Measurements from ENCODE around the gene UBE2J2.

UBE2J2 gene

DNA sequence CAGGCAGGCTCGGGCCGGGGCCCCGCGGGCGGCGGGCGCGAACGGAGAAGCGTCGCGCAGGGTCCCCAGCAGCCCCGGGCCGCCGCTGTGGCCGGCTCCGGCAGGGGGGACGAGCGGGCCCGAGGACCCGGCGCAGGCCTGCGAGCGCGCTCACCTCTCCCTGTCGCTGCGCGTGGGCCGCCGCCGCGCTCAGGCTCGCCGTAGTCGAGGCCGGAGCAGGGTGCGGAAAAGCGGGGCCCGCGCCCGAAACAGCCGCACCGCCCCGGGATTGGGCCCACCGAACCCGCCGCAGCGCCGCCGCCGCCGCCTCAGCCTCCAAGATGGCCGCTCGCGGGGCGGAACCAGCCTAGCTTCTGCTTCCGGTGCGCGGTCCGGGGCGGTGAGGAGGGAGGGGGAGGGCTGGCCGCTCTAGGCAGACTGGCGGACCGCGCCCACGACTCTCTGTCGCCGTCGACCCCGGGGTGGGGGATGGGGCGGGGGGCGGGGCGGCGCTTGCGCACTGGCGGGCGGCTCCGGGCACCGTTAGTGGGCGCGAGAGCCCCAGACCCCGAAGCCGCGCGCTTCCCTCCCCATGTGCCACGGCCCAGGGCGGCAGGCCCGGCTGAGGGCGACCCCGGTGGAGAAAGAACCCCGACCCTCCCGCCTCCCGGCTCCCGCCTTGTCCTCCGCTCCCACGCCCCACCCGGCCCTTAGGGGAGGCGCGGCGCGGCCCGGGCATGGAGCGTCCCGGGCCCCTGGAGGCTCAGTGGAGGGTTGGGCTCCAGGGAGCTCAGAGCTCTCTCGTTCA lies at the start of gene UBE2J2:
TSS of gene UBE2J2 (minus strand) at position 343 of the 787 bp plus-strand sequence. CDS start 5,862 bp downstream, outside the sequence.
- CTCF ChIA-PET, result no interaction called here
- POLR2A ChIA-PET, result interaction anchor here (0.7 to 1.4 kb wide), 9 partner anchors 12 to 250 kb away, joined by 3 to 8 read pairs (median 3); no protein-coding TSS in a partner anchor
- TF ChIP-seq NFRKB (IDR thresholded peaks at IDR 0.05), result no peak
- no peak for TF ChIP-seq FOXA1 (IDR thresholded peaks at IDR 0.05)
- TF ChIP-seq ARNT (IDR thresholded peaks at IDR 0.05), result no peak
- TF ChIP-seq L3MBTL2 (conservative IDR thresholded peaks at IDR 0.05), result peak; percentile 61
- TF ChIP-seq TARDBP (IDR thresholded peaks at IDR 0.05), result no peak
- DNase-seq (ENCODE audit: extremely low spot score), result peak; percentile 98

DNA sequence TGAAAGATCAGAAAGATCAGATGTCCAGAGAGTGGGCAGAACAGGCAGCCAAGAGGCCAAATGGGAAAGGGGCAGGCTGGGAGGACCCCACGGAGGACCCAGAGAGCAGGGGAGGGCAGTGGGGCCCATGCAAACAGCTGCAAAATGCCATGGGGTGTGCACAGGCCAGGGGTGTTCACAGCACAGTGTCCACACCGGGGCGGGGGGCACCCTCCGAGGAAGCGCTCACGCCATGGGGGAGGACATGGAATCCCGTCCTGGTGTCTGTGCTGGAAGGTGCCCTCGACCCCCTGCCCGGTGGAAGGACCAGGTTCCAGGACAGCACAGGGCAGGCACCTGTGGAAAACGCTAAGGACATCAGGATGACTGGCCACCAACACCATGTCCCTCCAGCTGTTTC lies 49.3 kb upstream of the UBE2J2 start:
- CTCF ChIA-PET, result no interaction called here
- TF ChIP-seq NFRKB (IDR thresholded peaks at IDR 0.05) (no peak), BHLHE40 (IDR thresholded peaks at IDR 0.05; ENCODE audit: borderline replicate concordance) (no peak), ZNF384 (IDR thresholded peaks at IDR 0.05) (no peak)
- POLR2A ChIA-PET, result no interaction called here
- DNase-seq (ENCODE audit: extremely low spot score), result no peak

DNA sequence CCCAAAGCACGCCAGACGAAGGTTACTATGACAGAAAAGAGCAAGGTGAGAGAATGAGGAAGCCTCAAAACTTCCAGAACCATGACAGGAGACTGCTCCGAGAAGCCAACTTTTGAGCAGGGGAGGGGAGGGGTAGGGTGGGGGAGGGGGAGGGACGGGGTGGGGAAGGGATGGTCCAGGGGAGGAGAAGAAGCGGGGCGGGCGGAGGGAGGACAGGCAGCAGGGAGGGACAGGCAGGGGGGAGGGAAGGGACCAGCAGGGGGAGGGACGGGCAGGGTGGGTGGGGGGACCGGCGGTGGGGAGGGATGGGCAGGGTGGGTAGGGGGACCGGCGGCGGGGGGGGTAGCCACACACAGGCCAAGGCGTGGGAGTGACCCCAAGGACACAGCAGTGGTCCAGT lies 48.8 kb upstream of the UBE2J2 start:
- ChIA-PET POLR2A (no interaction called here), CTCF (no interaction called here)
- no peak for DNase-seq (ENCODE audit: extremely low spot score)
- TF ChIP-seq NFRKB (IDR thresholded peaks at IDR 0.05) (no peak), SUZ12 (IDR thresholded peaks at IDR 0.05) (no peak), ZNF384 (IDR thresholded peaks at IDR 0.05) (no peak), LEF1 (IDR thresholded peaks at IDR 0.05; ENCODE audit: borderline replicate concordance) (no peak), TARDBP (IDR thresholded peaks at IDR 0.05) (no peak)

DNA sequence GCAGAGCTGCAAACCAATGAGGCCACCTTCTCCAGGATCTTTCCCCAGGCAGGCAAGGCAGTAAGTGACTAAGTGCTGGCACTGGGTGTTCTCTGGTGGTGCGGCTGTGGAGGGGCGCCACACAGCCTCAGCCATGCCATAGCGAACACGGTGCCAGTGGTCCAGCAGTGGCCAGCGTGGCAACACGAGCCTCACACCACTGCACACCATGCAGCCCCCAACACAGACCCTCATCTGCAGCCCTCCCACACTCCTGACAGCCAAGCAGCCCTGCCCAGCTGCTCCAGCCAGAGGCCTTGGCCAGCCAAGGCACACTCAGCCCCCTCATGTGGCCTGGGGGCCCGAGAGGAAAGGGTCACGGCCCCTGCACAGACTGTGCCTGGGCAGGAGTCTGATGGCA lies 47.8 kb upstream of the UBE2J2 start:
- CTCF ChIA-PET, result interaction anchor here (0.6 kb wide), 1 partner anchor 14 kb away, joined by 3 read pairs; no protein-coding TSS in a partner anchor
- POLR2A ChIA-PET, result no interaction called here
- TF ChIP-seq SP1 (IDR thresholded peaks at IDR 0.05), result no peak
- no peak for TF ChIP-seq HDGF (IDR thresholded peaks at IDR 0.05; ENCODE audit: borderline replicate concordance)
- no peak for TF ChIP-seq ELF4 (IDR thresholded peaks at IDR 0.05)
- TF ChIP-seq FOXA1 (IDR thresholded peaks at IDR 0.05), result no peak
- TF ChIP-seq TARDBP (IDR thresholded peaks at IDR 0.05), result no peak
- no peak for TF ChIP-seq CTBP1 (IDR thresholded peaks at IDR 0.05; ENCODE audit: borderline replicate concordance)
- no peak for TF ChIP-seq FOXM1 (IDR thresholded peaks at IDR 0.05; ENCODE audit: borderline replicate concordance)
- no peak for DNase-seq (ENCODE audit: extremely low spot score)

DNA sequence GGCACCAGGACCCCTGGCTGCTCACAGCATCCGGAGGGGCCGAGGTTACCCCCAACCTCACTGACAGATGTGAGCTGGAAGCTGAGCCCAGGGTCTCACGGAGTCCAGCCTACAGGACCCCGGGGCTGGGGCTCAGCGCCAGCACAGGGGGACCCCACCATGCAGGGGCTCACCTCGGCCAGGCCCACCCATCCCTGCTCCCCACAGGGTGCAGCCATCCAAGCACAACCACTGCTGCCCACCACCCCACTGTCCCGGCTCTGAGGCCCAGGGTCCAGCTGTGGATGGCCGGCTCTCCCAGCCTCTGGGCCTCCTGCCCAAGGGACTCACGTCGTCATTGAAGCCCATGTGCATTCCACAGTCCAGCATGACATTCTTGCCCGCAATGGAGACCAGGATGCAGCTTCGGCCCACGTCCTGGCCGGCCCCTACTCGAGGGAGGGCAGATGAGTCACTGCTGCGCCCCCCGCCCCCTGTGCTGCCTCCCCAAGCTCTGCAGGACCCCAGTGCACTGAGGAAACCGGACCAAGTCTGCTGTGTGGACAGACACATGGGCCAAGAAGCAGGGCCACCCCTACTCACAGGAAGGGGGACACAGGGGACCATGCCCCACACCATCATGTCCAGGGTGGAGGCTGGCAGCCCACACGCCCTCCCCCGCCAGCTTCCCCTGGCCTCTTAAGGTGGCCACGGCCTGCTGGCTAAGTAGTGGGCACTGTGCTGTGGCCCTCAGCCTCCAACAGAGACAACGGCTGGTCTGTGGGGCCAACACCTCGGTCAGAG lies 47.2 kb upstream of the UBE2J2 start:
- DNase-seq (ENCODE audit: extremely low spot score), result no peak
- ChIA-PET POLR2A (no interaction called here), CTCF (interaction anchor here (0.6 kb wide), 1 partner anchor 15 kb away, joined by 3 read pairs; no protein-coding TSS in a partner anchor)
- no peak for TF ChIP-seq FOXM1 (IDR thresholded peaks at IDR 0.05; ENCODE audit: borderline replicate concordance)
- no peak for TF ChIP-seq L3MBTL2 (conservative IDR thresholded peaks at IDR 0.05)
- no peak for TF ChIP-seq LEF1 (IDR thresholded peaks at IDR 0.05; ENCODE audit: borderline replicate concordance)
- TF ChIP-seq ZNF384 (IDR thresholded peaks at IDR 0.05), result no peak
- TF ChIP-seq HDGF (IDR thresholded peaks at IDR 0.05; ENCODE audit: borderline replicate concordance), result no peak
- no peak for TF ChIP-seq FOXK2 (IDR thresholded peaks at IDR 0.05)
- no peak for TF ChIP-seq SP1 (IDR thresholded peaks at IDR 0.05)
- TF ChIP-seq ELF4 (IDR thresholded peaks at IDR 0.05), result no peak
- TF ChIP-seq FOXA1 (IDR thresholded peaks at IDR 0.05), result no peak
- TF ChIP-seq BHLHE40 (IDR thresholded peaks at IDR 0.05; ENCODE audit: borderline replicate concordance), result no peak

DNA sequence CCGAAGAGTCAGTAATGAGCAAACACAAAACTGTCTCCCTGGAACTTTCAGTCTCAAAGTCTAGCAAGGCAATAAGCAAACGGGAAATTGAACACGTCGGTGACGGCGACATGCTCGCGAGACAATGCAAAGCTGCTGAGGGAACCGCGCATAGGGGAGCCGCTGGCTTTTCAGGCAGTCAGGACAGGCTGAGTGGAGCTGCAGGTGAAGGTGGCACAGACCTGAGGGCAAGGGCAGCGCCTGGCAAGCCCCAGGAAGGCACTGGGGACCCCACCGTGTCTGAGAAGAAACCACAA lies 45.9 kb upstream of the UBE2J2 start:
- DNase-seq (ENCODE audit: extremely low spot score), result no peak
- TF ChIP-seq L3MBTL2 (conservative IDR thresholded peaks at IDR 0.05) (no peak), ELF4 (IDR thresholded peaks at IDR 0.05) (no peak), SUZ12 (IDR thresholded peaks at IDR 0.05) (no peak), LEF1 (IDR thresholded peaks at IDR 0.05; ENCODE audit: borderline replicate concordance) (no peak), ZNF384 (IDR thresholded peaks at IDR 0.05) (no peak), FOXA1 (IDR thresholded peaks at IDR 0.05) (no peak), SP1 (IDR thresholded peaks at IDR 0.05) (no peak), CTBP1 (IDR thresholded peaks at IDR 0.05; ENCODE audit: borderline replicate concordance) (no peak), FOXM1 (IDR thresholded peaks at IDR 0.05; ENCODE audit: borderline replicate concordance) (no peak), ARNT (IDR thresholded peaks at IDR 0.05) (no peak), FOXK2 (IDR thresholded peaks at IDR 0.05) (no peak), HDGF (IDR thresholded peaks at IDR 0.05; ENCODE audit: borderline replicate concordance) (no peak), BHLHE40 (IDR thresholded peaks at IDR 0.05; ENCODE audit: borderline replicate concordance) (no peak), NFRKB (IDR thresholded peaks at IDR 0.05) (no peak), TARDBP (IDR thresholded peaks at IDR 0.05) (no peak)
- TF ChIP-seq, protein P1, sequence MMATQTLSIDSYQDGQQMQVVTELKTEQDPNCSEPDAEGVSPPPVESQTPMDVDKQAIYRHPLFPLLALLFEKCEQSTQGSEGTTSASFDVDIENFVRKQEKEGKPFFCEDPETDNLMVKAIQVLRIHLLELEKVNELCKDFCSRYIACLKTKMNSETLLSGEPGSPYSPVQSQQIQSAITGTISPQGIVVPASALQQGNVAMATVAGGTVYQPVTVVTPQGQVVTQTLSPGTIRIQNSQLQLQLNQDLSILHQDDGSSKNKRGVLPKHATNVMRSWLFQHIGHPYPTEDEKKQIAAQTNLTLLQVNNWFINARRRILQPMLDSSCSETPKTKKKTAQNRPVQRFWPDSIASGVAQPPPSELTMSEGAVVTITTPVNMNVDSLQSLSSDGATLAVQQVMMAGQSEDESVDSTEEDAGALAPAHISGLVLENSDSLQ (IDR thresholded peaks at IDR 0.05), result no peak
- ChIA-PET POLR2A (interaction anchor here (0.9 kb wide), 2 partner anchors 10 to 56 kb away, joined by 3 read pairs; partner anchors contain the start of gene AURKAIP1), CTCF (no interaction called here)

DNA sequence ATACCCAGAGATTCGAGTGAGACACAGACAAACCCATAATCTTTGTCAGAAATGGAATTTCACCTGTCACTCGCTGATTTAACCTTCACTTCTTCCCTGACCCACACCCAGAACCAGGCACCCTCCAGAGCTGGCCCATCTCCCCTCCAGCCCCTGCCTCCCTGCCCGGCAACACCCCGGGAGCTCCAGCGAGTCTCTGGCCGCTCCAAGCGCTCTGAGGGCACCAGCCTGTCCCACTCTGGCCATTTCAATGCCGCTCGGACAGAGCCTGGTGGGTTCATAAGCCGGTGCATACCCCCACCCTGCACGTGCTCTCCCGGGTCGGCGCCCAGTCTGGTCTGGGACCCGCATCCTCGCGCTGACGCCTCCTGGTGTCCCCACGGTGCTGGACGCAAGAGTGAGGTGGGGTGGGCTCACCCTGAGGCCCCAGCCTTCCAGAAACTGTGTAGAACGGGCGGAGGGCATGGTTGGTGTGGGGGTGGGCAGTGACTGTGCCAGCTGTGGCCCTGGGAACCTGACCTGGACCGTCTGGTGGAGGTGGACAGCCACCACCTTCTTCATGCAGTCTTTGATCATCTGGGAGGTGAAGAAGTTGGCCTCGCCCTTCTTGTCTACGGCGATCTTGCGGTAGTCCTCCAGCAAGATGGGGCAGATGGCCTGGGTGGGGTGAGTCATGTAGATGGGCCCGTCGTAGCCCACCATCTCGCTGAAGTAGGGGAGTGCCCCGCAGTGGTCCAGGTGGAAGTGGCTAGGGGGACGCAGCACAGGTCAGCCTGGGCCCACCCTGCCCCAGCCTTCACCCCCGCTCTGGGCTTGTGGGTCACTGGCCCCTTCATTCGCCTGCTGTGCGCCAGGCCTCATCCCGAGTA lies 45.4 kb upstream of the UBE2J2 start:
- TF ChIP-seq BHLHE40 (IDR thresholded peaks at IDR 0.05; ENCODE audit: borderline replicate concordance) (no peak), TARDBP (IDR thresholded peaks at IDR 0.05) (no peak), ARNT (IDR thresholded peaks at IDR 0.05) (no peak), NFRKB (IDR thresholded peaks at IDR 0.05) (no peak), SUZ12 (IDR thresholded peaks at IDR 0.05) (no peak), L3MBTL2 (conservative IDR thresholded peaks at IDR 0.05) (no peak), ELF4 (IDR thresholded peaks at IDR 0.05) (no peak), FOXM1 (IDR thresholded peaks at IDR 0.05; ENCODE audit: borderline replicate concordance) (no peak), CTBP1 (IDR thresholded peaks at IDR 0.05; ENCODE audit: borderline replicate concordance) (no peak), FOXA1 (IDR thresholded peaks at IDR 0.05) (no peak), LEF1 (IDR thresholded peaks at IDR 0.05; ENCODE audit: borderline replicate concordance) (no peak), SP1 (IDR thresholded peaks at IDR 0.05) (no peak), ZNF384 (IDR thresholded peaks at IDR 0.05) (no peak), HDGF (IDR thresholded peaks at IDR 0.05; ENCODE audit: borderline replicate concordance) (no peak), FOXK2 (IDR thresholded peaks at IDR 0.05) (no peak)
- TF ChIP-seq, protein P1 (IDR thresholded peaks at IDR 0.05), result no peak
- ChIA-PET POLR2A (interaction anchor here (0.9 to 1.0 kb wide), 2 partner anchors 9 to 10 kb away, joined by 3 read pairs; no protein-coding TSS in a partner anchor), CTCF (no interaction called here)
- no peak for DNase-seq (ENCODE audit: extremely low spot score)

All from HEK293T (cell line).